KMS-11 (cell line): ENCODE measurements around the gene LCLAT1.

Source experiments
- H2AFZ ChIP-seq: fragments of 200-600 bp; sonication (generic); 2 replicates; pipeline ENCODE4 v1.6.1; 2016; ENCODE audit warnings: antibody characterized with exemption, mixed run types, low read depth
- H3K27ac ChIP-seq: fragments of 200-600 bp; sonication (generic); 2 replicates; pipeline ENCODE4 v1.6.1; 2016; ENCODE audit warnings: mild to moderate bottlenecking, mixed run types
- H3K27me3 ChIP-seq: fragments of 200-600 bp; sonication (generic); 2 replicates; pipeline ENCODE4 v1.6.1; 2017; ENCODE audit warnings: mild to moderate bottlenecking, low read depth, mixed run types, moderate library complexity; ENCODE audit not compliant: insufficient read depth
- H3K36me3 ChIP-seq: fragments of 200-600 bp; sonication (generic); 2 replicates; pipeline ENCODE4 v1.6.1; 2017; ENCODE audit warnings: mild to moderate bottlenecking, mixed run types; ENCODE audit not compliant: insufficient read depth
- H3K4me1 ChIP-seq: fragments of 200-600 bp; sonication (generic); 2 replicates; pipeline ENCODE4 v1.6.1; 2016; ENCODE audit warnings: mild to moderate bottlenecking, low read depth, mixed run types; ENCODE audit not compliant: poor library complexity, severe bottlenecking
- H3K4me2 ChIP-seq: fragments of 200-600 bp; sonication (generic); 2 replicates; pipeline ENCODE4 v1.7.0; 2016; ENCODE audit warnings: mild to moderate bottlenecking, mixed run types
- H3K4me3 ChIP-seq: fragments of 200-600 bp; sonication (generic); IDR thresholded peaks from 2 replicates; pipeline ENCODE4 v1.6.1; 2017; ENCODE audit warnings: low read depth, low read length, mixed read lengths; ENCODE audit not compliant: insufficient read depth
- H3K79me2 ChIP-seq: fragments of 200-600 bp; sonication (generic); 2 replicates; pipeline ENCODE4 v1.6.1; 2016; ENCODE audit warnings: low read depth, mixed run types; ENCODE audit not compliant: insufficient read depth
- H3K9ac ChIP-seq: fragments of 200-600 bp; sonication (generic); 2 replicates; pipeline ENCODE4 v1.6.1; 2016; ENCODE audit warnings: mild to moderate bottlenecking, mixed run types
- H4K20me1 ChIP-seq: fragments of 200-600 bp; sonication (generic); 2 replicates; pipeline ENCODE4 v1.6.1; 2016; ENCODE audit warnings: mild to moderate bottlenecking, mixed run types; ENCODE audit not compliant: insufficient read depth
- CTCF ChIP-seq: fragments of 200-600 bp; sonication (generic); conservative IDR thresholded peaks from 2 replicates; pipeline ENCODE4 v1.6.1; 2017; ENCODE audit warnings: low read depth, mild to moderate bottlenecking, antibody characterized with exemption, low read length, moderate library complexity, mixed read lengths

The LCLAT1 gene

GRCh38 chr2:30412684-30413570, 34.1 kb upstream of the LCLAT1 start:
- Histone ChIP-seq H3K36me3 (no peaks in the 10 kb centered on the region), H3K4me1 (no peaks in the 10 kb centered on the region), H3K79me2 (no peaks in the 10 kb centered on the region), H4K20me1 (no peaks in the 10 kb centered on the region), H3K4me2 (no peak overlapping the region), H3K9ac (no peak overlapping the region), H2AFZ (no peak overlapping the region), H3K4me3 (no peak overlapping the region), H3K27me3 (no peaks in the 10 kb centered on the region), H3K27ac (no peak overlapping the region)
- TF ChIP-seq CTCF = no peak

- no peaks in the 10 kb centered on the region for H3K27me3 ChIP-seq
- no peak overlapping the region for H2AFZ ChIP-seq
- no peak for TF ChIP-seq CTCF
- H3K4me1 ChIP-seq = no peaks in the 10 kb centered on the region
- H3K4me3 ChIP-seq = no peak overlapping the region
- H3K36me3 ChIP-seq = no peaks in the 10 kb centered on the region
- H4K20me1 ChIP-seq = no peaks in the 10 kb centered on the region
- no peak overlapping the region for H3K4me2 ChIP-seq
- H3K27ac ChIP-seq = no peak overlapping the region
- no peaks in the 10 kb centered on the region for H3K79me2 ChIP-seq
- H3K9ac ChIP-seq = no peak overlapping the region
These were observed 32.1 kb upstream of the LCLAT1 start for GRCh38 chr2:30414961-30415360.

DNA sequence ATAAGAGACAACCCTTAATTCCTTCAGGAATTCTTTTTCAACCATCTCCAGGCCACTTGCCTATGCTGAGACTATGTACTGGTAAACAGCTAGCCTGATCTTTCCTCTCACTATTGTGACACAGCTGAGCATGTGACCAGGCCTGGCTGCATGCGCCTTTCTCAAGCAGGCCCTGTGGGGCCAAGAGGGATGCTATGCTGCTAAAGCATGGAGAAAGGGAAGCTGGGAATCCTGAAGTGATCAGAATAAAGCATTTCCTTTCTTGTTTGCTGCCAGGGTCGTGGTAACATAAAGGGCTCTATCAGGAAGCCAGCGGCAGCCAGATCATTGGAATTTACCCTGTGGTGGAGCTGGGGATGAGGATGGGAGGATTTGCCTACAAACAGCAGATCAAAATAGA, 29.8 kb upstream of the LCLAT1 start:
- Histone ChIP-seq H2AFZ (no peak overlapping the region), H3K27ac (no peak overlapping the region), H3K4me3 (no peak overlapping the region), H4K20me1 (no peaks in the 10 kb centered on the region), H3K4me1 (no peaks in the 10 kb centered on the region), H3K4me2 (no peak overlapping the region), H3K9ac (no peak overlapping the region), H3K36me3 (no peaks in the 10 kb centered on the region), H3K79me2 (no peaks in the 10 kb centered on the region), H3K27me3 (no peaks in the 10 kb centered on the region)
- TF ChIP-seq CTCF = no peak

- Histone ChIP-seq H3K9ac (no peak overlapping the region), H3K79me2 (no peaks in the 10 kb centered on the region), H3K4me2 (no peak overlapping the region), H3K4me1 (no peaks in the 10 kb centered on the region), H2AFZ (no peak overlapping the region), H3K4me3 (no peak overlapping the region), H3K27me3 (no peaks in the 10 kb centered on the region), H4K20me1 (no peaks in the 10 kb centered on the region), H3K36me3 (no peaks in the 10 kb centered on the region), H3K27ac (no peak overlapping the region)
- no peak for TF ChIP-seq CTCF
These were observed 25.9 kb upstream of the LCLAT1 start for GRCh38 chr2:30421026-30421603.
